Esophagus squamous epithelium (tissue), 4 donors: ENCODE results near the gene AOC2.

ENCODE experiments used
- POLR2A ChIP-seq, 4 donors: fragments of 450-650 bp; IDR thresholded peaks; one replicate each; pipeline ENCODE4 v1.6.1; 2017; ENCODE audit warnings: antibody characterized with exemption in 4 of 4, mild to moderate bottlenecking in 4 of 4, moderate library complexity in 3 of 4
- TF ChIP-seq, protein P1 (sequence below), 6 experiments: fragments of 450-650 bp in 4 of 6; fragments of 200-600 bp in 2 of 6; sonication (generic) in 2 of 6; IDR thresholded peaks; one replicate each; pipeline ENCODE4 v1.5.1; 2016 to 2019; ENCODE audit warnings: antibody characterized with exemption in 6 of 6, mild to moderate bottlenecking in 4 of 6, moderate library complexity in 4 of 6

DNA sequence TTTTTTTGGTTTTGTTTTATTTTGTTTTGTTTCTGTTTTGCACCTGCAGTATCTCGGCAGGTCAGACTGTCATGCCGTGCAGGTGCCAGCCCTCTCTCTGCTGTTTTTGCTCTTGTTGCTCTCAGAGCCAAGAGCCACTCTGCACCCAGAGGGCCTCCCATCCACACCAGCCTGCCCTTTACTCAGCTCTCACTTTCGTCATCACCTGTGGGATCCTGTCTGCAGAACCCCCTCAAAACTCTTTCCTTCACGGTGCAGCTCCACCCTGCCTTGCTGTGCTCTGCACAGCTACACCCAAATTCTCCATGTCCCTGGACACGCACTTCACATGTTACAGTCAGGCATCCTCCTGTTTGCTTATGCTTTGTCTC, 9.2 kb downstream of the AOC2 start:
- TF ChIP-seq, protein P1, sequence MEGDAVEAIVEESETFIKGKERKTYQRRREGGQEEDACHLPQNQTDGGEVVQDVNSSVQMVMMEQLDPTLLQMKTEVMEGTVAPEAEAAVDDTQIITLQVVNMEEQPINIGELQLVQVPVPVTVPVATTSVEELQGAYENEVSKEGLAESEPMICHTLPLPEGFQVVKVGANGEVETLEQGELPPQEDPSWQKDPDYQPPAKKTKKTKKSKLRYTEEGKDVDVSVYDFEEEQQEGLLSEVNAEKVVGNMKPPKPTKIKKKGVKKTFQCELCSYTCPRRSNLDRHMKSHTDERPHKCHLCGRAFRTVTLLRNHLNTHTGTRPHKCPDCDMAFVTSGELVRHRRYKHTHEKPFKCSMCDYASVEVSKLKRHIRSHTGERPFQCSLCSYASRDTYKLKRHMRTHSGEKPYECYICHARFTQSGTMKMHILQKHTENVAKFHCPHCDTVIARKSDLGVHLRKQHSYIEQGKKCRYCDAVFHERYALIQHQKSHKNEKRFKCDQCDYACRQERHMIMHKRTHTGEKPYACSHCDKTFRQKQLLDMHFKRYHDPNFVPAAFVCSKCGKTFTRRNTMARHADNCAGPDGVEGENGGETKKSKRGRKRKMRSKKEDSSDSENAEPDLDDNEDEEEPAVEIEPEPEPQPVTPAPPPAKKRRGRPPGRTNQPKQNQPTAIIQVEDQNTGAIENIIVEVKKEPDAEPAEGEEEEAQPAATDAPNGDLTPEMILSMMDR (IDR thresholded peaks at IDR 0.05): no peak
- no peak for TF ChIP-seq POLR2A (IDR thresholded peaks at IDR 0.05)
